COLO668 (cell line): ENCODE results near the gene CYP4F3.
"Not testable (repeated sequence)": the region's sequence is repeated elsewhere in the genome, so short reads cannot be mapped to it uniquely, and the experiment has no call there.

ENCODE experiments used
- DNase-seq: peaks from one replicate; lab custom pipeline; 2025; ENCODE audit not compliant: unreplicated experiment; lab: John Stamatoyannopoulos, UW

Gene CYP4F3

DNA sequence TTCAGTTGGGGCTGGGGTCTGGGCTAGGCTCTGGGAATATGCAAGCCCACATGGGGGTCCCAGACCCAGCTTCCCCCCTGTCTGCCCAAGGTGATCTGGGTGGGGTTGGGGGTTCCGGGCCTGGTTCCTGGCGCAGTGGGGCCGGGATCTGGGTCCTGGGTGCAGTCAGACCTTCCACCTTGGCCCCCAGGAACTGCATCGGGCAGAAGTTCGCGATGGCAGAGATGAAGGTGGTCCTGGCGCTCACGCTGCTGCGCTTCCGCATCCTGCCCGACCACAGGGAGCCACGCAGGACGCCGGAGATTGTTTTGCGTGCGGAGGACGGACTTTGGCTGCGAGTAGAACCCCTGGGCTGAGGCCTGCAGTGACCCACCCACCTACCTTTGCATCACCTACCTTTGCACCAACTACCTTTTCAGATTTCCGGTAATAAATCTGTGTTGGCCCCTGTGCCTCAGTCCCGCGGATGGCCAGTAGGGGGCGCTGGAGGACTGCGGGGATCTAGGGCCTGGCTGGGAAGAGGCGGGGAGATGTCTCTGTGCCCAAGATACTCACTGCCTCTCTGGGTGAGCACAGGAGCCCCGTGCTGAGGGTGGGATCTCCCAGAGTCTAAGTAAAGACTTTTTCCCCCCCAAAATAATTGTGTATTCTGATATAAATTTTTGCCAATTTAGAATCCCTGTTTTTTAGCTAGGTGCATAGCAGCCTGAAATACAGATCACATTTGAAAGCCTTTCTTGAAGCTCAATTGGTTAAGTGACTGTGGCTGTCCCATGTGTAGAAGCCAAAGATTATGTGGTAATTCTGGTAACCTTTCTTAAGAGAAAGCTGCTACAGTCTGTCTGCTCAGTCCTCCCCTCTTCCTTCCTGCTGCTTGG, 11.5 kb upstream of the CYP4F3 start:
- peak; percentile 62 for DNase-seq

DNA sequence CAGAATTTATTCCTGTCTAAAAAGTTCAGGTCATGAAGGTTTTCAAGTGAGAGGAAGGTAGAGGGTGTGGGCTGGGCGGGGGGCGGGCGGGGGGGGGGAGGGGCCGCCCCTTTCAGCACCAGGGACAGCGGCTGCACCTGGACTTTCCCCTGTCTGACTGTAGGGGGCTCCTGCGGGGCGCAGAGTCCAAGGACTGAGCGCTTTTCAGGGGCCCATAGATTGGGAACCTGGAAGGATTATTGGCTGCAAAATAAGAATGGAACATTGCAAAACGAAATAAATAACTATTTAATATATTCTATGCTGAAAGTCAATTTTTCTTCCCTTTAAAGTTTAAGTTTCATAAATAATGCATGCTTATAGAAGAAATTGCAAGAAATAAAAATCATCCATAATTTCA, 8.9 kb upstream of the CYP4F3 start:
- DNase-seq = no peak

DNA sequence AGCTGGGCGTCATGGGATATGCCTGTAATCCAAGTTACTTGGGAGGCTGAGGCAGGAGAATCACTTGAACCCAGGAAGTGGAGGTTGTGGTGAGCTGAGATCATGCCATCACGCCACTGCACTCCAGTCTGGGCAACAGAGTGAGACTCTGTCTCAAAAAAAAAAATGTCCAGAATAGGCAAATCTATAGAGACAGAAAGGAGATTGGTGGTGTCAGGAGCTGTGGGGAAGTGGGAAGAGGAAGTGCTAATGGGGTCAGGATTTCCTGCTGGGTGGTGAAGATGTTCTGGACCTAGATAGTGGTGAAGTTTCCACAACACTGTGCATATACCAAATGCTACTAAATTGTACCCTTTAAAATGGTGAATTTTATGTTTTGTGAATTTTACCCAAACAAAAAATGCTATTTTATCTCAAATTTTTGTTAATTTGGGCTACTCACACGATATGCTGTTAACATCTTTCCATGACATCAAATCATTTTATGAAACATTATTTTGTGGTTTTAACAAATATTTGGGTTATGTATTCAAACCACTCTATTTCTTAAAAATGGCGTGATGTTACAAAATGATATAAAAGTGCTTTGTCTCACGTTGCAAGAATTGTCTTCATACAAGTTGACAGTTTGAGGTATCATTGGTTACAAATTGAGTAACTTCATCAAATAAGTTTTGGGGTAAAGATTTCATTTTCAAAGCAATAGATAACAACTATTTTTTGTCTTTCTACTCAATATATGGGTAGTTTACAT, 7.4 kb upstream of the CYP4F3 start:
- no peak for DNase-seq

DNA sequence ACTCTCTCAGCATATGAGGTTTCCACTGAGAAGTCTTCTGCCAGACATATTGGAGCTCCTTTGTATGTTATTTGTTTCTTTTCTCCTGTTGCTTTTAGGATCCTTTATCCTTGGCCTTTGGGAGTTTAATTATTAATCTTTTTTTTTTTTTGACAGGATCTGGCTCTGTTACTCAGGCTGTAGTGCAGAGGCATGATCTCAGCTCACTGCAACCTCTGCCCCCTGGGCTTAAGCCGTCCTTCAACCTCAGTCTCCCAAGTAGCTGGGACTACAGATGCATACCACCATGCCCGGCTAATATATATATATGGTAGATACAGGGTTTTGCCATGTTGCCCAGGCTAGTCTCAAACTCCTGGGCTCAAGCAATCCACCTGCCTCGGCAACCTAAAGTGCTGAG, 6.6 kb upstream of the CYP4F3 start:
- DNase-seq = no peak

DNA sequence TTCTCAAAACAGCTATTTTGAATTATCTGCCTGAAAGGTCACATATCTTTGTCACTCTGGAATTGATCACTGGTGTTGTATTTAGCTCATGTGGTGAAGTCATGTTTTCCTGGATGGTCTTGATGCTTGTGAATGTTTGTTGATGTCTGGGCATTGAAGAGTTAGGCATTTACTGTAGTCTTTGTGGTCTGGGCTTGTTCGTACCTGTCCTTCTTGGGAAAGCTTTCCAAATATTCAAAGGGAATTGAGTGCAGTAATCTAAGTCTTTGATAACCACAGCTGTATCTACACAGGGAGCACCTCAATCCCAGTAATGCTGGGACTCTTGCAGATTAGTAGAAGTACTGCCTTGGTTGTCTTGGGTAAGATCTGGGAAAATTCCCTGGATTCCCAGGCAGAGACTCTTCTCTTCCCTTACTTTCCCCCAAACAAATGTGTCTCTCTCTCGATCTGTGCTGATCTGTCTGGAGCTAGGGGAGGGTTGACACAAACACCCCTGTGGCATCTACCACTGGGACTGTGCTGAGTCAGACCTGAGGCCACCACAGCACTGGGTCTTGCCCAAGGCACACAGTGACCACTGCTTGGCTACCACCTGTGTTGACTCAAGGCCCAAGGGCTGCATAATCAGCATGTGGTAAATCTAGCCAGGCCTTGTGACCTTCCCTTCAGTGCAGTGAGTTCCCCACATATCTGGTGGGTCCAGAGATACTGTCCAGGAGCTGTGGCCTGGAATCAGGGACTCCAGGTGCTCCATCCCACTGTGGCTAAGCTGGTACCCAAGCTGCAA, 5.5 kb upstream of the CYP4F3 start:
- DNase-seq = no peak

DNA sequence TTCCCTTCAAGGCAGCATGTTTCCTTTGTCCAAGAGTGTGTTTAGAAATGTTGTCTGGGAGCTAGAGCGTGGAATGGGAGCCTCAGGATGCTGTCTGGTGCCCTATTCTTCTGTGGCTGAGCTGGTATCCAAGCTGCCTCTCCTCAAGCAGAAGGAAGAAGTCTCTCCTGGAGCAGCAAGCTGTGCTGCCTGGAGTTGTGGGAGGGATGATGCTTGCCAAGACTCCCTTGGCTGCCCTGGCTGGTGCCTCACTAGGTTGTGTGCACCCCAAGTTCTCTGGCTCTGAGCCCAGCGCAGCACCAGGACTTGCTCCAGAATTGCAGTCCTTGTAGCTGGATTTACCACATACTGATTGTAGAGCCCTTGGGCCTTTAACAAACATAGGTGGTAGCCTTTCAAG, 4.7 kb upstream of the CYP4F3 start:
- DNase-seq = no peak

DNA sequence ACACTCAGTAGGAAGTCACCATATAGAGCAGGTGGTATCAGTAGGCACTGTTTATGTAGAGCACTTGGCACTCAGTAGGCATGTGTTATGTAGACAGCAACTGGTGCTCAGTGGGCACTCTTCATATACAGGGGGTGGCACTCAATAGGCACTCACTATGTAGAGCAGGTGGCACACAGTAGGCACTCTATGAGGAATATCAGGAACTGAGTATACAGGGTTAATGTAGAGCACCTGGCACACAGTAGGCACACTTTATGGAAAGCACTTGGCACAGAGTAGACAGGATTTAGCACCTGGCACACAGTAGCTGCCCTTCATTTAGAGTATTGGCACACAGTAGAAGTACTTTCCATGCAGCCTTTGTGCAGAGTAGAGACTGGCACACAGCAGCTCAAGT, 1.1 kb upstream of the CYP4F3 start:
- DNase-seq = no peak

DNA sequence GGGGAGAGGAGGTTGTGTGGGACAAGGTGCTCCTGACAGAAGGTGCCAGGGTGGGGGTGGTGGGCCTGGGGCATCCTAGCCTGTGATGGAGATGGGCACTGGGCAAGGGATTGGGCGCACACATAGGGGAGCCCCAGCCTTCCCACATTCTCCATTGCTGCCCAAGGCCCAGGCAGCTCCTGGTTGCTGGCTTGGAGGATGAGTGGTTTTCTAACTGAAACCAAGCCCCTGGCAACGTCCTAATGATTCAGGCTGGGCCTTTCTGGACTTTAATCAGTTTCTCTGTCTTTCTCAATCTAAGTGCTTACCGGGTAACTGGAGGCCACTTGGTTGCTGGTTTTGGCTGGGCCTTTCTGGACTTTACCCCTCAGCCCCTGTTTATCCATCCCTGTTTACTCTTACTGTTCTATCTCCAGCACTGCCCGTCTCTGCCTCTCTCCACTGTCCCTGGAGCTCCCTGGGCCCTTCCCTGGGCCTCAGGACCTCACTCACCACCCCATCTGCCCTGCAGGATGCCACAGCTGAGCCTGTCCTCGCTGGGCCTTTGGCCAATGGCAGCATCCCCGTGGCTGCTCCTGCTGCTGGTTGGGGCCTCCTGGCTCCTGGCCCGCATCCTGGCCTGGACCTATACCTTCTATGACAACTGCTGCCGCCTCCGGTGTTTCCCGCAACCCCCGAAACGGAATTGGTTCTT, 354 bp downstream of the CYP4F3 start:
- DNase-seq = peak; percentile 7

DNA sequence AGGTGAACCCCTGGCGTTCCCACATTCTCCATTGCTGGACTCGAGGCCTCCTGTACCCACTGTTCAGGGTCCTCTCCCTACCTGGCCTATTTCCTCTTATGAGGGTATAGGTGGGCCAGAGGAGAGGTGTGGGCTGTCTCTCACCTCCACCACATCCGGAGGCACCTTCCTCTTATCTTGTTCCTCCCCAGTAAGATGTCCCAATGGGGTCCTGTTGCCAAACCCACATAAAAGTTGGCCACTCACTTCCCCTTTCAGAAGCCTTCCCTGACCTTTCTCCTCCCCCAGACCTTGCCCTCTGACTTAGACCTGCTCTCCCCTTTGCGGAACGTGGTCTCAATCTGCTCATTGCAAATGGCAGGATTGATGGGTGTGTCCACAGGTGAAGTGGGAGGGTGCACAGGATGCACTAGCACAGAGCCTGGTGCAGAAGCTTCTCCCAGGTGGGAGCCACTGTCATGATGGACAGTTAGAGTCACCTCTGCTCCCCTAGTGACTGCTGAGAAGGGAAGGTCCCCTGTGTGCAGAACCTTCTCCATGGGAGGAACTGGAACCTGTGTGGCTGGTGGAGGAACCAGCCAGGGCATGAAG, 1.3 kb downstream of the CYP4F3 start:
- DNase-seq = no peak

DNA sequence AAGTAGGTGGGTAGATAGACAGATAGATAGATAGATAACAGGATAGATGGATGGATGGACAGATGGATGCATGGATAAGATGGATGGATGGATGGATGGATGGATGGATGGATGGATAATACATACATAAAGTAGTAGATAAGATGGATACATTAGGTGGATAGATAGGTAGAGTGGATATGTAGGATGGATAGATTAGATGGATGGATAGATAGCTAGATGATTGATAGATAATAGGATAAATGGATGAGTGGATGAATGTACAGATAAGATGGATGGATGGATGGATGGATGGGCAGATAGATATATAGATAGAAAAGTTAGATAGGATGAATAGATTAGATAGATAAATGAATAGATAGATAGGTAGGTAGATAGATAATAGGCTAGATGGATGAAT, 2.1 kb downstream of the CYP4F3 start:
- no peak for DNase-seq

DNA sequence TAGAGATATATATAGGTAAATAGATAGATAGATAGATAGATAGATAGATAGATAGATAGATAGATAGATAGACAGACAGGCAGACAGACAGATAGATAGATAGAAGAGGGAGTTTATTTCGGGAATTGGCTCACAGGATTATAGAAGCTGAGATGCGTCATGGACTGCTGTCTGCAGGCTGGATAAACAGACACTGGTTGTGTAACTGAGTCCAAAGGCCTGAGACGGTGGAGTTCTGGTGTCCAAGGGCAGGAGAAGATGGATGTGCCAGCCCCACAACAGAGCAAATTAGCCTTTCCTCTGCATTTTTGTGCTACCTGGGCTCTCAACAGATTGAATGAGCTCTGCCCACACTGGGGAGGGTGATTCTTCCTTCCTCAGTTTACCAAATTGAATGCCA, 2.7 kb downstream of the CYP4F3 start:
- no peak for DNase-seq

DNA sequence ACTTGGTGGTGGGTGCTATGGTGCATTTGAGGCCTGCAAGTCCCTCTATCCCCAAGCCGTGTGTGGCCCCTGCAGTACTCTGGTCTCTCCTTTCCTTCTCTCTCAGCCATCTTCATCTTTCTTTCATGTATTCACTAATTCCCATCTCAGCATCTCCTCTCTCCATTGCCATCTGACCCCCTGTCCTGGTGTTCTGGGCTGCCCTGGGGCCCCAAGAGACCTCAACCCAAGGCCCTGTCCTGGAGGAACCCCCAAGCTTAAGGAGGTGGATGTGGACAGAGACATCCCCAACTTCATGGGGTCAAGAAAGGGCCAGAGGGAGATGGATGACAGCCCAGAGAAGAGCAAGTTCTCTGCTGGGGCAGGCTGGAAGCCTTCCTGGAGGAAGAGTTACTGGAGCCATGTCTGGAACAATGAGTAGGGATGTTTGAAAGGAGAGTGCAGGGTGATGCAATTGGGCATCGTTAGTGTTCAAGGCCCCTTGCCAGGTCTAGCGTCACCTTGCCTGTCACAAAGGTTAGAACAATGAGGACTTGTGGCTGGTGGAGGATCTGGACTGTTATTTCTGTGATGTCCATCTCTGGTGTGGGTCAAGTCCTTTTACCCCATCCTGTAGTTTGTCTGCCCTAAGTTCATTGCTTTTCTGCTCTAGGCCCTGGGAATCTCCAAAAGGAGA, 3.5 kb downstream of the CYP4F3 start:
- DNase-seq = no peak

DNA sequence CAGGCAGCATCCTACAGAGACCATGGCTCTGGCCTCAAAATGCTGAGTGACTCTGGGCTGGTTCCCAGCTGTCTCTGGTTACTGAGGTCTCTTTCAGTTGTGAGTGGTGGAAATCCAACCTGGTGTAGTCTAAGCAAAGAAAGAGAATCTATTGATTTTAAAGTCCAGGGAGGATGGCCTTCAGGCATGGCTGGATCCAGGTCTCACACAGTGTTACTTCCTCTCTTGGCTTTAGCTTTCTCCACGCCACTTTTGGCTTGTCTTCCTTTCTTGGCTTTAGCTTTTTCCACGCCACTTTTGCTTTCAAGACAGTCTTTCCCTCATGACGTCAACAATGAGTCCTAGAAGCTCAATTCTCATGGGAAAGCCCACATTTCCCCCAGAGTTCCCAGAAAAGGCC, 4.1 kb downstream of the CYP4F3 start:
- no peak for DNase-seq

DNA sequence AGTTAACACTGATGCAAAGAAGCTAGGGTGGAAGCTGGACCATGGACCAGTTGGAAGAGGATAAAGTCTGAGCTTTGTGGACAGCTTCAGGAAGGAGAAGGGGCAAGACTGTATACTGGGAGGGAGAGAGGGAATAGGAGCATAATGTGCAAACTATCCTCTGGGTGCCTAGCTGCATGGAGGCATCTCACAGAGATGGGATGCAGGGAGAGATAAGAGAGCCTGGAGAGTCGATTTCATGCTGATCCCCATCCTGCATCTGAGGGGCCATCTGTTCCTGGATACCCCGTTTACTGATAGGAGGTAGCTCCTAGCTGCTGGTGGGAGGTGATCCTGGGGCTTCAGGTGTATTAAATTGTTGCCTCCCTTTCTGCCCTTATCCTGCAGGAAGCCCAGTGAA, 8.8 kb downstream of the CYP4F3 start:
- DNase-seq = no peak

DNA sequence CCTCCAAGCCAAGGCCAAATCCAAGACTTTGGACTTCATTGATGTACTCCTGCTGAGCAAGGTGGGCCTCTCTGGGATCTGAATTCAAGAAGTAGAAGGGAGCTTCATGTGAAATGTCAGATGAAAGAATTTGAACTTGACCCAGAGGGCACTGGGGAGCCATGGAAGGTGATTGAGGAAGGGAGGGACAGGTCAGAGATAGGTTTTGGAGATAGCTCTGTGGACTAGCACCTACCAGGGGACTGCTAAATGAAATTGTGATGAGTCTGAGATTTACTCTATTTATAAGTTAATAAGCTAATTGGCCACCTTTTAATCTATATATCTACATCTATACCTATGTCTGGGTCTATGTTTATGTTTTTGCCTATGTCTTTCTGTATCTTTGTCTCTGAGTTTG, 9.4 kb downstream of the CYP4F3 start:
- DNase-seq = not testable (repeated sequence)

DNA sequence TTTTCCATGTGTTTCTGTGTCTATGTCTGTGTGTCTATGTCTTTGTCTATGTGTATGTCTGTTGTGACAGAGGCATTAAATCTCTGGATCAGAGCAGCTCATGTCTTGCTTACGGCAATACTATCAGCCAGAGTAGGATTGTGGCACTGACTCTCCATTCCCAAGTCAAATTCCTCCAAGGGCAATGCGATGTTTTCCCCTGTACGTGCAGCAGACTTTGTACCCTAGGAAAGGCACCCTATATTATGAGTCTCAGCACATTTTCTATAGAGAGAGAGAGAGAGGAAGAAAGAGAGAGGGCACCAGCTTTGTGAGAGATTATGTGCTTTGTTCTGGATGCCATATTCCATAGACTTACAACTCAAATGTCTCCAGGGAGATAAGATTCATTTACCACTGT, 11.1 kb downstream of the CYP4F3 start:
- DNase-seq = no peak

DNA sequence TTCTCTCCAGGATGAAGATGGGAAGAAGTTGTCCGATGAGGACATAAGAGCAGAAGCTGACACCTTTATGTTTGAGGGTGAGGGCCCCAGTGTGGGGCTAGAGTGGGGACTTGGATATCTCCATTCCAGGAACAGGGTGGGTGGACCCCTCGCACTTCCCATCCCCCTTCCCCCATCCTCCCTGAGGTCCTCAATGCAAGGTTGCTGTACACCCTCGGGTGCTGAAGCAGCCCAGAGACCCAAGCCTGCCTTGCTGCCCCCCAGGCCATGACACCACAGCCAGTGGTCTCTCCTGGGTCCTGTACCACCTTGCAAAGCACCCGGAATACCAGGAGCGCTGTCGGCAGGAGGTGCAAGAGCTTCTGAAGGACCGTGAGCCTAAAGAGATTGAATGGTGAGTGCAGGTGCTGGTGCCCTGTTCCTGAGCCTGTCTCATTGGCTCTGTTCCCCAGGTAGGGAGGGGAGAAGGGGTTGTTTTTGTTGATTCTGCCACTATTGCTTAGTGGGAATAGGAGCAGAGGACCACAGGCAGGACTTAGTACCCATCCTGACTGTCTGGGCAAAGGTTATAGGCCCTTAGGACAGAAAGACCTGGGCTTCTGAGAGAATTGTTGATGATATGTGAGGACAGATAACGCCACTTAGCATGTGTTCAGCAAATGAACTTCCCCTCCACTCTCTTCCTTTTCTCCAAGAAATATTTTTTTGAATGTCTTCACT, 12.0 kb downstream of the CYP4F3 start:
- DNase-seq = no peak

DNA sequence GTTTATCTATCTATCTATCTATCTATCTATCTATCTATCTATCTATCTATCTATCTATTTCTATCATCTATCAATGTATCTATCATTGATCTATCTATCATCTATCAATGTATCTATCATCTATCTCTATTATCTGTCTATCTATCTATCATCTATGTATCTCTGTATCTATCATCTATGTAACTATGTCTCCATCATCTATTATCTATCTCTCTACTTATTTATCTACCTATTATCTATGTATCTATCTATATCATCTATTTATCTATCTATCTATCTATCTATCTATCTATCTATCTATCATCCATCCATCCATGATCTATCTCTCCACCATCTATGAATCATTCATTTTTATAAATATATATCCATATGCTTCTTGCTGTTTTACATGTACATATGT, 15.8 kb downstream of the CYP4F3 start:
- no peak for DNase-seq

DNA sequence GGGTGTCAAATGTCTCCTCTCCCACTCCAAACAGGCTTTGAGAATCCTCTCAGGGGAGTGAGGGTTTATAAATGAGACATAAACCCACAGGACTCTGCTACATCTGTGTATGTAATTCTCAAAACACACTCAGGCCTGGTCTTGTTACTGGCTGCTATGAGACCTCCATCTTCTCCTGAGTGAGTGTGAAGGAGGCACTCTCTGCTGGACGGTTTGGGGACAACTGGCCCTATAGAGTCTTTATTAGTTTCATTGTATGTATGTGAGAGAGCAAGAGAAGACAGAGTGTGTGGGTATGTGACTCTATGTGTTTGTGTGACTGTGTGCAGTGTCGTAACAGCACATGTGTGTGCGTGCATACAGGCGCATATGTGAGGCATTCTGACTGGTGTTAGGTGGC, 22.6 kb downstream of the CYP4F3 start:
- no peak for DNase-seq

DNA sequence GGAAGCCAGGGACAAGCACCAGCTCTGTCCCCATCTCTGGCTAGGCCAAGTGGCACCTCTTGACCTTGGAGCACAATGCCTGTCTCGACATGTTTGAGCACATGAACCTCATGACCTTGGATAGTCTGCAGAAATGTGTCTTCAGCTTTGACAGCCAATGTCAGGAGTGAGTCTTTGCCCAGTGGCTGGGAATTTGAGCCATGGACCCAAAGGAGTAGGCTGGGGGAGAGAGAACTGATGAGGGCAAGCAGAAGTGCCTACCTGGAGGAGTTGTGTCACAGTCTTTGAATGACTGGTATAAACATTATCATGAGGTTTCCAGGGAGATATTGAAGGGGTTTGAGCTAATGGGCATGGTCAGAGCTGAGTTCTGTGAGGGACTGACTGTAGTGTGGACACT, 25.5 kb downstream of the CYP4F3 start:
- no peak for DNase-seq
